IPS-15b (cell line): ENCODE data around the gene SLC35B2.

ENCODE experiments used
- H3K27me3 ChIP-seq: one replicate; pipeline ENCODE4 v1.6.1; 2013; ENCODE audit warnings: low read length; ENCODE audit not compliant: control insufficient read depth, insufficient read depth
- H3K36me3 ChIP-seq: one replicate; pipeline ENCODE4 v1.6.1; 2013; ENCODE audit warnings: low read length; ENCODE audit not compliant: control insufficient read depth, insufficient read depth
- H3K4me1 ChIP-seq: one replicate; pipeline ENCODE4 v1.6.1; 2013; ENCODE audit warnings: mild to moderate bottlenecking, low read length; ENCODE audit not compliant: control insufficient read depth, insufficient read depth
- H3K4me3 ChIP-seq: one replicate; pipeline ENCODE4 v1.5.1; 2013; ENCODE audit warnings: low read depth, low read length
- H3K9ac ChIP-seq: one replicate; pipeline ENCODE4 v1.6.1; 2013; ENCODE audit warnings: low read depth, mild to moderate bottlenecking, low read length
- H3K9me3 ChIP-seq: one replicate; pipeline ENCODE4 v1.6.1; 2013; ENCODE audit warnings: mild to moderate bottlenecking, low read length; ENCODE audit not compliant: control insufficient read depth, insufficient read depth

SLC35B2 gene

GRCh38 chr6:44219815-44220784, 37.2 kb downstream of the SLC35B2 start:
- no peak overlapping the region for H3K9ac ChIP-seq
- H3K36me3 ChIP-seq, result no peaks in the 10 kb centered on the region
- peaks cover 29% of the 10 kb centered on the region for H3K4me1 ChIP-seq
- peak overlapping the region; percentile 31 for H3K4me3 ChIP-seq
- H3K27me3 ChIP-seq, result no peaks in the 10 kb centered on the region
- no peaks in the 10 kb centered on the region for H3K9me3 ChIP-seq

- peaks cover 26% of the 10 kb centered on the region for H3K4me1 ChIP-seq
- H3K36me3 ChIP-seq, result no peaks in the 10 kb centered on the region
- no peaks in the 10 kb centered on the region for H3K27me3 ChIP-seq
- peak overlapping the region; percentile 64 for H3K4me3 ChIP-seq
- H3K9me3 ChIP-seq, result no peaks in the 10 kb centered on the region
- H3K9ac ChIP-seq, result peak overlapping the region; percentile 85
Observed at GRCh38 chr6:44219053-44219814, 38.1 kb downstream of the SLC35B2 start.

GRCh38 chr6:44217332-44218143, 39.8 kb downstream of the SLC35B2 start:
- H3K9me3 ChIP-seq, result no peaks in the 10 kb centered on the region
- H3K4me1 ChIP-seq, result peaks cover 26% of the 10 kb centered on the region
- H3K27me3 ChIP-seq, result no peaks in the 10 kb centered on the region
- H3K4me3 ChIP-seq, result no peak overlapping the region
- no peaks in the 10 kb centered on the region for H3K36me3 ChIP-seq
- no peak overlapping the region for H3K9ac ChIP-seq

- Histone ChIP-seq H3K9ac (no peak within 1 kb of the TSS), H3K4me3 (peak within 1 kb of the TSS; percentile 12), H3K27me3 (no peaks in the 10 kb centered on the region), H3K36me3 (no peaks in the 10 kb centered on the region), H3K9me3 (no peaks in the 10 kb centered on the region), H3K4me1 (peaks cover 25% of the 10 kb centered on the region)
Observed at GRCh38 chr6:44216677-44217331, 40.5 kb downstream of the SLC35B2 start, which contains the start of gene MYMX. TSS of gene MYMX (plus strand) at chr6:44216926. CDS start at chr6:44217472, 546 bp downstream.

- no peaks in the 10 kb centered on the region for H3K9me3 ChIP-seq
- no peak overlapping the region for H3K4me3 ChIP-seq
- no peaks in the 10 kb centered on the region for H3K27me3 ChIP-seq
- H3K4me1 ChIP-seq, result peaks cover 19% of the 10 kb centered on the region
- no peak overlapping the region for H3K9ac ChIP-seq
- no peaks in the 10 kb centered on the region for H3K36me3 ChIP-seq
Observed at GRCh38 chr6:44214307-44214706, 43.0 kb downstream of the SLC35B2 start.

GRCh38 chr6:44211284-44211683, 46.0 kb downstream of the SLC35B2 start:
- peaks cover 8% of the 10 kb centered on the region for H3K4me1 ChIP-seq
- H3K9ac ChIP-seq, result no peak overlapping the region
- no peaks in the 10 kb centered on the region for H3K36me3 ChIP-seq
- no peaks in the 10 kb centered on the region for H3K9me3 ChIP-seq
- H3K4me3 ChIP-seq, result no peak overlapping the region
- no peaks in the 10 kb centered on the region for H3K27me3 ChIP-seq

- Histone ChIP-seq H3K4me1 (peaks cover 12% of the 10 kb centered on the region), H3K27me3 (no peaks in the 10 kb centered on the region)
Observed at GRCh38 chr6:44207966-44208365, 49.4 kb downstream of the SLC35B2 start.

More at GRCh38 chr6:44207966-44208365, 49.4 kb downstream of the SLC35B2 start:
- H3K9ac ChIP-seq, result no peak overlapping the region
- H3K4me3 ChIP-seq, result no peak overlapping the region
- H3K36me3 ChIP-seq, result no peaks in the 10 kb centered on the region
- no peaks in the 10 kb centered on the region for H3K9me3 ChIP-seq
